PC-9 (cell line): ENCODE measurements around the gene CMIP.

Experiments used
- EZH2 ChIP-seq: fragments of 200-600 bp; sonication (generic); IDR thresholded peaks from 2 replicates; pipeline ENCODE4 v1.8.0; 2017; ENCODE audit warnings: antibody characterized with exemption, low read depth
- TF ChIP-seq, protein P1 (sequence below): fragments of 200-600 bp; sonication (generic); conservative IDR thresholded peaks from 2 replicates; pipeline ENCODE4 v1.6.1; 2017; ENCODE audit warnings: mixed run types, antibody characterized with exemption, mild to moderate bottlenecking, moderate library complexity

DNA sequence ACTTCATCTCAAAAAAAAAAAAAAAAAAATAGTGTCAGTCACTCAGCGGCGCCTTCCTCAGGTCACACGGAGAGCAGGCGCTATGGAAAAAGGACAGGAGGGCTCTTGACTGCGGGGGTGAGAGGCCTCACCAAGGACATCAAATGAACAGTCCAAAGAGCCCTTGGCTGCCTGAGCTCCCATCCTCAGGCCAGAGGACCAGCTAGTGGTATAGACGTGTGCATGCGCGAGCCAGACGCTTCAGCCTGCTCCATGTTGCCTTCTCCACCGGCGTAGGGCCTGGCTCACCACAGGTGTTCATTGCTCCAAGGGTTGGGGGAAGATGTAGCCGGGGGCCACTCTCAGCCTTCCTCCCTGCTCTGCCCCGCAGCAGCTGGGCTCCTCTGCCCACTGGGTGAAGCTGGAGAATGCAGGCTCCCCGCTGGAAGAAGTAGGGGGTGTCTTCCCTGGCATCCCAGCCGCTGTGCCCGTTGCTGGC lies 268.7 kb downstream of the CMIP start:
- TF ChIP-seq, protein P1, sequence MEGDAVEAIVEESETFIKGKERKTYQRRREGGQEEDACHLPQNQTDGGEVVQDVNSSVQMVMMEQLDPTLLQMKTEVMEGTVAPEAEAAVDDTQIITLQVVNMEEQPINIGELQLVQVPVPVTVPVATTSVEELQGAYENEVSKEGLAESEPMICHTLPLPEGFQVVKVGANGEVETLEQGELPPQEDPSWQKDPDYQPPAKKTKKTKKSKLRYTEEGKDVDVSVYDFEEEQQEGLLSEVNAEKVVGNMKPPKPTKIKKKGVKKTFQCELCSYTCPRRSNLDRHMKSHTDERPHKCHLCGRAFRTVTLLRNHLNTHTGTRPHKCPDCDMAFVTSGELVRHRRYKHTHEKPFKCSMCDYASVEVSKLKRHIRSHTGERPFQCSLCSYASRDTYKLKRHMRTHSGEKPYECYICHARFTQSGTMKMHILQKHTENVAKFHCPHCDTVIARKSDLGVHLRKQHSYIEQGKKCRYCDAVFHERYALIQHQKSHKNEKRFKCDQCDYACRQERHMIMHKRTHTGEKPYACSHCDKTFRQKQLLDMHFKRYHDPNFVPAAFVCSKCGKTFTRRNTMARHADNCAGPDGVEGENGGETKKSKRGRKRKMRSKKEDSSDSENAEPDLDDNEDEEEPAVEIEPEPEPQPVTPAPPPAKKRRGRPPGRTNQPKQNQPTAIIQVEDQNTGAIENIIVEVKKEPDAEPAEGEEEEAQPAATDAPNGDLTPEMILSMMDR, result no peak
- TF ChIP-seq EZH2, result no peak
